ENCODE results near the gene PROKR1.
"Not testable (repeated sequence)": the region's sequence is repeated elsewhere in the genome, so short reads cannot be mapped to it uniquely, and the experiment has no call there.

- not testable (repeated sequence) for TF ChIP-seq POLR2A (IDR thresholded peaks at IDR 0.05; ENCODE audit: extremely low read depth, insufficient read length); CTCF (IDR thresholded peaks at IDR 0.05; ENCODE audit: low read depth, low read length); MAX (IDR thresholded peaks at IDR 0.05; ENCODE audit: low read depth, low read length)
These were observed 36.0 kb downstream of the PROKR1 start for GRCh38 chr2:68679166-68679916.
